ENCODE results near the gene SLC35F4.

SLC35F4 gene

DNA sequence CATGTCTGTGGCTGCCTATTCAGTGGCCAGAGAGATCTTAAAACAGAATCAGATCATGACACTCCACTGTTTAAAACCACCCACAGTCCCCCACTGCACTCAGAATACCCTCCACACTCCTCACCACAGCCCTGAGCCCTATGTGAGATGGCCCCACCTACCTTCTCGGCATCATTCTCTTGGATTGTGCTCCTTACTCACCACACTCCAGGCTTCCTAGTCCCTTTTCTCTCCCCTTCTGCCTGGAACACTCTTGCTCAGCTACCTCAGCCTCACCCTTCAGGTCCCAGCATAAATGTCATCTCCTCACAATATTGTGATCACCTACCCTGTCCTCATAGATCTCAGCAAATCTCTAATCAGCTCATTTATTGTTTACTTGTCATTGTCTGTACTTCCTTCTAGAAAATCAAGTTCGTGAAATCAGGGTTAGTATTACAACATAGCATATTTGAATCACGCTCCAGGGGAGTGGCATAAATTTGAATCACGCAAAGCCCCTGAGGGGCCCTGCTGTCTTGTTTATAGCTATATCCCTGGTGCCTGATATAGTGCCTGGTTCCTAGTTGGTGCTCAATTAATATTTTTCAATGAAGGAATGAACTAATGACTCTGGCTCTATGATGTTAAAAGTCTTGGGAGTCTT is 42.8 kb downstream of the SLC35F4 start:
- H2AFZ ChIP-seq (ENCODE audit: low read length): no peak overlapping the region
- TF ChIP-seq, protein P1, sequence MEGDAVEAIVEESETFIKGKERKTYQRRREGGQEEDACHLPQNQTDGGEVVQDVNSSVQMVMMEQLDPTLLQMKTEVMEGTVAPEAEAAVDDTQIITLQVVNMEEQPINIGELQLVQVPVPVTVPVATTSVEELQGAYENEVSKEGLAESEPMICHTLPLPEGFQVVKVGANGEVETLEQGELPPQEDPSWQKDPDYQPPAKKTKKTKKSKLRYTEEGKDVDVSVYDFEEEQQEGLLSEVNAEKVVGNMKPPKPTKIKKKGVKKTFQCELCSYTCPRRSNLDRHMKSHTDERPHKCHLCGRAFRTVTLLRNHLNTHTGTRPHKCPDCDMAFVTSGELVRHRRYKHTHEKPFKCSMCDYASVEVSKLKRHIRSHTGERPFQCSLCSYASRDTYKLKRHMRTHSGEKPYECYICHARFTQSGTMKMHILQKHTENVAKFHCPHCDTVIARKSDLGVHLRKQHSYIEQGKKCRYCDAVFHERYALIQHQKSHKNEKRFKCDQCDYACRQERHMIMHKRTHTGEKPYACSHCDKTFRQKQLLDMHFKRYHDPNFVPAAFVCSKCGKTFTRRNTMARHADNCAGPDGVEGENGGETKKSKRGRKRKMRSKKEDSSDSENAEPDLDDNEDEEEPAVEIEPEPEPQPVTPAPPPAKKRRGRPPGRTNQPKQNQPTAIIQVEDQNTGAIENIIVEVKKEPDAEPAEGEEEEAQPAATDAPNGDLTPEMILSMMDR (conservative IDR thresholded peaks at IDR 0.05; ENCODE audit: low read length): no peak
- no peak for TF ChIP-seq EZH2phosphoT487 (IDR thresholded peaks at IDR 0.05; ENCODE audit: borderline replicate concordance)
- no peaks in the 10 kb centered on the region for H3K79me2 ChIP-seq (ENCODE audit: insufficient read depth, low read length)

DNA sequence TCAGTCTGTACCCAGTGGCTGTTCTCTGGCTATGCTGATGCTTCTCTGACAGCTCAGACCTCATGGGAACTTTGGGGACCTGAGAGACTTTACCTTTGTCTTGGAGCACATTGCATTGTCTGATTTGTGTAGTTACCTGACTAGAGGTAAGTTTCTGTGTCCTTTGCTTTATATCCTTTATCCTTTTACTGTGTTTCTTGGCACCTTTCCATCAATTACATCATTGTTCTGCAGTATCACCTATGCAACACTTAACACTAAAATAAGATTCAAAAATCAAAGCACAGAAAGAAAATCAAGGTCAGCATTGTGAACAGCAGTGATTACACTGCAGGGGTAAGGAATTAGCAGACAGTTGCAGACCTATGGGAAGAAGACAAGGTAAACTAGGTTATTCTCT is 43.8 kb downstream of the SLC35F4 start:
- Histone ChIP-seq H2AFZ (ENCODE audit: low read length) (no peak overlapping the region), H4K20me1 (ENCODE audit: insufficient read depth, low read length, poor library complexity, severe bottlenecking) (no peaks in the 10 kb centered on the region), H3K9ac (ENCODE audit: low read depth, low read length, poor library complexity, severe bottlenecking) (no peak overlapping the region), H3K4me3 (ENCODE audit: low read length, poor library complexity, severe bottlenecking) (no peak overlapping the region), H3F3A (ENCODE audit: low read depth) (no peaks in the 10 kb centered on the region), H3K27me3 (ENCODE audit: insufficient read depth, low read length, poor library complexity, severe bottlenecking) (no peaks in the 10 kb centered on the region), H3K9me3 (ENCODE audit: insufficient read depth, low read depth, low read length) (no peaks in the 10 kb centered on the region), H3K9me2 (replicated peaks; ENCODE audit: low read depth, low read length) (no peaks in the 10 kb centered on the region), H3K4me2 (ENCODE audit: low read depth, low read length, poor library complexity, severe bottlenecking) (no peak overlapping the region), H3K4me1 (ENCODE audit: insufficient read depth, low read length, poor library complexity, severe bottlenecking) (no peaks in the 10 kb centered on the region), H3K79me2 (ENCODE audit: insufficient read depth, low read length) (no peaks in the 10 kb centered on the region), H3K36me3 (ENCODE audit: insufficient read depth, low read length) (no peaks in the 10 kb centered on the region)
- TF ChIP-seq, protein P1 (conservative IDR thresholded peaks at IDR 0.05; ENCODE audit: low read length): no peak
- no peak for TF ChIP-seq EZH2phosphoT487 (IDR thresholded peaks at IDR 0.05; ENCODE audit: borderline replicate concordance)

More for the DNA sequence above, 42.8 kb downstream of the SLC35F4 start:
- no peaks in the 10 kb centered on the region for H3K27me3 ChIP-seq (ENCODE audit: insufficient read depth, low read length, poor library complexity, severe bottlenecking)
- H3K36me3 ChIP-seq (ENCODE audit: insufficient read depth, low read length): no peaks in the 10 kb centered on the region
- H3K4me3 ChIP-seq (ENCODE audit: low read length, poor library complexity, severe bottlenecking): no peak overlapping the region
- no peaks in the 10 kb centered on the region for H3F3A ChIP-seq (ENCODE audit: low read depth)
- H3K9me2 ChIP-seq (replicated peaks; ENCODE audit: low read depth, low read length): no peaks in the 10 kb centered on the region
- no peak overlapping the region for H3K9ac ChIP-seq (ENCODE audit: low read depth, low read length, poor library complexity, severe bottlenecking)
- H3K9me3 ChIP-seq (ENCODE audit: insufficient read depth, low read depth, low read length): no peaks in the 10 kb centered on the region
- H3K4me1 ChIP-seq (ENCODE audit: insufficient read depth, low read length, poor library complexity, severe bottlenecking): no peaks in the 10 kb centered on the region
- H3K4me2 ChIP-seq (ENCODE audit: low read depth, low read length, poor library complexity, severe bottlenecking): no peak overlapping the region
- no peaks in the 10 kb centered on the region for H4K20me1 ChIP-seq (ENCODE audit: insufficient read depth, low read length, poor library complexity, severe bottlenecking)

DNA sequence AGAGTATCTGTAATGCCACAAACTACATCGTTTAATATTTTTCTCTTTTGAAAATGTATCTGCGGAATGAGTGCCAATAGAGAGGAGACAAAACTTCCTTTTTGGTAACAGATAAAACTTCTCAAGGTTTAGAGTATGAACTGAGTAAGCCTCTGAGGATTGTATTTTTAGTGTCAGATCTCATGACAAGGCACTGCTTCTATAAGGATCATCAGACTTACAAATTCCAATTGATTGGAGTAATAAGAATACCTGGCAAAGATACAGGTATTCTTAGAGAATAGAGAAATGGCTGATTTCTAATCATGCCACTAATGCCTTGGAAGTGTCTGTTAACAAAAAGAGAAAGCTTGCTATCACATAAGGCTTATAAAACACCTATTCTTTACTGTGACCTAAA is 45.3 kb downstream of the SLC35F4 start:
- Histone ChIP-seq H3K79me2 (ENCODE audit: insufficient read depth, low read length) (no peaks in the 10 kb centered on the region), H3K9me2 (replicated peaks; ENCODE audit: low read depth, low read length) (no peaks in the 10 kb centered on the region), H3F3A (ENCODE audit: low read depth) (no peaks in the 10 kb centered on the region), H3K9ac (ENCODE audit: low read depth, low read length, poor library complexity, severe bottlenecking) (no peak overlapping the region), H3K27me3 (ENCODE audit: insufficient read depth, low read length, poor library complexity, severe bottlenecking) (no peaks in the 10 kb centered on the region), H3K36me3 (ENCODE audit: insufficient read depth, low read length) (no peaks in the 10 kb centered on the region), H2AFZ (ENCODE audit: low read length) (no peak overlapping the region), H4K20me1 (ENCODE audit: insufficient read depth, low read length, poor library complexity, severe bottlenecking) (no peaks in the 10 kb centered on the region), H3K9me3 (ENCODE audit: insufficient read depth, low read depth, low read length) (no peaks in the 10 kb centered on the region), H3K4me2 (ENCODE audit: low read depth, low read length, poor library complexity, severe bottlenecking) (no peak overlapping the region), H3K4me1 (ENCODE audit: insufficient read depth, low read length, poor library complexity, severe bottlenecking) (no peaks in the 10 kb centered on the region), H3K4me3 (ENCODE audit: low read length, poor library complexity, severe bottlenecking) (no peak overlapping the region)
- TF ChIP-seq EZH2phosphoT487 (IDR thresholded peaks at IDR 0.05; ENCODE audit: borderline replicate concordance): no peak
- TF ChIP-seq, protein P1 (conservative IDR thresholded peaks at IDR 0.05; ENCODE audit: low read length): no peak
